ENCODE data around the gene NCKAP5L. TPM values are rescaled to one million over a fixed set of nuclear protein-coding genes. Genes with fewer than 3 reads are reported as not detected.

The NCKAP5L gene
- total RNA-seq, 2 donors from 2014 or later, result 5.4 to 5.6 TPM

DNA sequence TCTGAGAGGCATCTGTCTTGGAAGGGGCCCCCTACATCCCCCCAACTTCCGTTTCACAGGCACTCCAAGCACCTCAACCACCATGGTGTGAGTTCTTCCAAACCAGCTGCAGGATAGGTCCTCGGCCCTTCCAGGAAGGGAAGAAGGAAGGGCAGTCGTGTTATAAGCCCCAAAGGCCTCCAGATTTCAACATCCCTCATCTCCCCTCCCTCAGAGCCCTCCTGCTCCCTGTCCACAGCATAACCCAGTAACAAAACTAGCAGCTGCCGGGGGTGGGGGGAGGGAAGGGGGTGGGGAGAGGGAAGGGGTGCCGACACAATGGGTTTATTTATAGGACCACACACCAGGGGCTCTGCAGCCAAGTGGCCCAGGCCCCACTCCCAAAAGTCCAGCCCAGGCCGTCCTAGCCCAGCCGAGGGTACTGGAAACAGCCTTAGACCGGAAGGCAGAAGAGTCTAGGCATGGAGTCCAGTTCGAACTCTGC is 18.3 kb downstream of the NCKAP5L start:
- peaks cover 9% of the 10 kb centered on the region for H3K4me1 Mint-ChIP-seq (ENCODE audit: low read depth)
- no peaks in the 10 kb centered on the region for H3K27me3 Mint-ChIP-seq (ENCODE audit: low read depth)
- ATAC-seq (replicated peaks in 1 of 2), result no peak
- H3K36me3 Mint-ChIP-seq (ENCODE audit: insufficient read depth in 2 of 2), result no peaks in the 10 kb centered on the region
- no peaks in the 10 kb centered on the region for H3K9me3 Mint-ChIP-seq
- DNase-seq, result no peak
- H3K27ac Mint-ChIP-seq, result no peak overlapping the region
- H3K4me3 Mint-ChIP-seq, result no peak overlapping the region

- peaks cover 9% of the 10 kb centered on the region for H3K4me1 Mint-ChIP-seq (ENCODE audit: low read depth)
- ATAC-seq (replicated peaks in 1 of 2) (no peak), DNase-seq (no peak)
- H3K27me3 Mint-ChIP-seq (ENCODE audit: low read depth), result no peaks in the 10 kb centered on the region
- H3K9me3 Mint-ChIP-seq, result no peaks in the 10 kb centered on the region
- no peak overlapping the region for H3K4me3 Mint-ChIP-seq
- H3K36me3 Mint-ChIP-seq (ENCODE audit: insufficient read depth in 2 of 2), result no peaks in the 10 kb centered on the region
- H3K27ac Mint-ChIP-seq, result no peak overlapping the region
These were observed 18.8 kb downstream of the NCKAP5L start for GRCh38 chr12:49809381-49809905.

DNA sequence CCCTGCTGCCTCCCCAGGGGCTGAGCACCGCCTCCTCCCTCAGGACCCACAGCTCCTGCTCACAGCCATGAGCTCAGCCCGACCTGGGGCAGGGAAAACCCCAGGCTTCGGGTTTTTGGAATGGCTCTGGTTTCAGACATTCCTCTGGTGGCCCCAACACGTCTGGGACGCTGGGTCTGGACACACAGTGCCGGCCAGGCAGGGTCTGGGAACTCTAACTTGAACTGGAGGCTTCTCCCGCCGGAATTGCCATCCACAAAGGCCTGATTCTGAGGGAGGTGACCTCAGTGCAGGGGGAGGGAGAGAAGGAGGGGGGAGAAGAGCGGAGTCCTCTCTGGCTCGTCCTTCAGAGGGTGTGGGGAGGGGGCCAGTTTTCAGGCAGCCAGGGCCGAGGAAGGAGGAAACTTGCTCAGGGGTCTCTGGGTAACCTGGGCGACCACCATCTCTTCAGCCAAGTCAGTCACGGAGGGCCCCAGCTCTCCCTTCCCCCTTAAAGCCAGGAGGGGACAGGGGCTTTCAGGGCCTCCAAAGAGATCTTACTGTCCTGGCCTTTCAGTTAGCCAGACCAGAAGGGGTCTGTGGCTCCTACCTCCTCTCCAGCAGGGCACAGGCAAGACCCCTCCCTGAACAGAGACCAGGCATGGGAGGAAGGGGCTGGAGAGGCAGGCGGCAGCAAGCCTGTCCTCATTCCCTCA is 19.4 kb downstream of the NCKAP5L start:
- H3K27me3 Mint-ChIP-seq (ENCODE audit: low read depth), result no peaks in the 10 kb centered on the region
- no peak overlapping the region for H3K4me3 Mint-ChIP-seq
- no peak overlapping the region for H3K27ac Mint-ChIP-seq
- peaks cover 9% of the 10 kb centered on the region for H3K4me1 Mint-ChIP-seq (ENCODE audit: low read depth)
- no peaks in the 10 kb centered on the region for H3K36me3 Mint-ChIP-seq (ENCODE audit: insufficient read depth in 2 of 2)
- DNase-seq (no peak), ATAC-seq (replicated peaks in 1 of 2) (no peak)
- no peaks in the 10 kb centered on the region for H3K9me3 Mint-ChIP-seq

DNA sequence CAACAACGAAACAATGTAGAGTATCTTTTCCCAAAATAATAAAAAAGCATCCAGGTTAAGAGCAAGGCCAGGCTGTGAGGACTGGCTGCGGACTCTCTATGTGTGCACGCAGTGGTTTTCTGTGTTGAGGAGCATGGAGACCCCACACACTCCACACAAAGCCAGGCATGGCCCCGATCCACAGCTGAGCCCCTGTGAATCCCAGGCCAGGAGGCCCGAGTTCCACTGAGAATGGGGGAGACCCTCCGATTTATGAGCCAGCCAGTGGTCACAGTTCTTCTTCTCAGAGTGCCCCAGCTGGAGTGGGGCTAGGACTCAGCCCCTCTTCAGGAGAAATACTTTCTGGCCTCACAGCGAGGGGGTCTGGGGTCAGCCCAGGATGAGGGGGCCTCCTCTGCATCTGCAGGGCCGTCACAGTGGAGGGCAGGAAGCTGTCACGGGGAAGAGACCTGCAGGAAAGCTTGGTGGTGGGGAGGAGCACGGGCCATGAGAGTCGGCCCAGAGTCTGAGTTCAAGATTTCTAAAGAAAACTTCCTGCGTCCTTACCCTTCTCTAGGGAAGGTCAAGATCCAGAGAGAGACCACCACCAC is 20.1 kb downstream of the NCKAP5L start:
- DNase-seq (no peak), ATAC-seq (replicated peaks in 1 of 2) (no peak)
- Mint-ChIP-seq H3K4me1 (ENCODE audit: low read depth) (peaks cover 9% of the 10 kb centered on the region), H3K27ac (no peak overlapping the region), H3K9me3 (no peaks in the 10 kb centered on the region), H3K4me3 (no peak overlapping the region), H3K36me3 (ENCODE audit: insufficient read depth in 2 of 2) (no peaks in the 10 kb centered on the region), H3K27me3 (ENCODE audit: low read depth) (no peaks in the 10 kb centered on the region)

DNA sequence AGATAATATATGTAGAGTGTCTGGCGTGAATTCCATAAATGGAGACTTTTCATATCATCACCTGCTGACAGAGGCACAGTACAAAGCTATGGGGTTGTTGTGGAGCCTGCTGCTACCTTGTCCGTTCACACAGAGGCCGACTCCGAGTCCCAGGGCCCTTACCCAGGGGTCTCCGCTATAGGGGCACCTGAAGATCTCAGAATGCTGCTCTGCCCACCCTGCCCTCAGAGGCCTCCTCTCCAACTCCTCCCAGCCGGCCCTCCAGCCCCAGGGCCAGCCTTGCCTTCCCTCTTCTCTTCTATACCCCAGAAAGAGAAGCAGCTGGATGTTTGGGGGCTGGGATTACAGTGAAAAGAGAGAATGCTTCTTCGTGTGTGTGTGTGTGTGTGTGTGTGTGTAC is 21.3 kb downstream of the NCKAP5L start:
- Mint-ChIP-seq H3K9me3 (no peaks in the 10 kb centered on the region), H3K4me1 (ENCODE audit: low read depth) (peaks cover 2% of the 10 kb centered on the region), H3K27me3 (ENCODE audit: low read depth) (no peaks in the 10 kb centered on the region), H3K4me3 (no peak overlapping the region), H3K27ac (no peak overlapping the region), H3K36me3 (ENCODE audit: insufficient read depth in 2 of 2) (no peaks in the 10 kb centered on the region)
- no peak for DNase-seq
- ATAC-seq (replicated peaks in 1 of 2), result no peak

- DNase-seq (no peak), ATAC-seq (replicated peaks in 1 of 2) (no peak)
- Mint-ChIP-seq H3K4me3 (no peak overlapping the region), H3K36me3 (ENCODE audit: insufficient read depth in 2 of 2) (no peaks in the 10 kb centered on the region), H3K27me3 (ENCODE audit: low read depth) (no peaks in the 10 kb centered on the region), H3K9me3 (no peaks in the 10 kb centered on the region), H3K4me1 (ENCODE audit: low read depth) (no peaks in the 10 kb centered on the region), H3K27ac (no peak overlapping the region)
These were observed 21.8 kb downstream of the NCKAP5L start for GRCh38 chr12:49806321-49806813.

DNA sequence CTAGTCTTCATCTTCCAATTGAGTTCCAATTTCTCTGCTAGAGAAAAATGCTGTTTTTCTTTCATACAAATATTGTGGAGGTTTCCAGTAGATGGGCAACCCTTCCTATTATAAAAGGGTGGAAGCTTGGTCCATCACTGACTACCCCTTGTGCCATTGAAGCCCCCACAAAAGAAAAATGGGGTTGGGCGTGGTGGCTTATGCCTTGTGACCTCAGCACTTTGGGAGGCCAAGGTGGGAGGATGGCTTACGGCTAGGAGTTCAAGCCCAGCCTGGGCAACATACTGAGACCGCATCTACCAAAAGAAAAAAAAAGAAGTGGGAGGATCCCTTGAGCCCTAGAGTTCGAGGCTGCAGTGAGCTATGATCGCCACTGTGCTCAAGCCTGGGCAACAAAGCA is 22.8 kb downstream of the NCKAP5L start:
- DNase-seq (no peak), ATAC-seq (replicated peaks in 1 of 2) (no peak)
- Mint-ChIP-seq H3K9me3 (no peaks in the 10 kb centered on the region), H3K4me1 (ENCODE audit: low read depth) (no peaks in the 10 kb centered on the region), H3K27ac (no peak overlapping the region), H3K27me3 (ENCODE audit: low read depth) (no peaks in the 10 kb centered on the region), H3K4me3 (no peak overlapping the region), H3K36me3 (ENCODE audit: insufficient read depth in 2 of 2) (no peaks in the 10 kb centered on the region)

DNA sequence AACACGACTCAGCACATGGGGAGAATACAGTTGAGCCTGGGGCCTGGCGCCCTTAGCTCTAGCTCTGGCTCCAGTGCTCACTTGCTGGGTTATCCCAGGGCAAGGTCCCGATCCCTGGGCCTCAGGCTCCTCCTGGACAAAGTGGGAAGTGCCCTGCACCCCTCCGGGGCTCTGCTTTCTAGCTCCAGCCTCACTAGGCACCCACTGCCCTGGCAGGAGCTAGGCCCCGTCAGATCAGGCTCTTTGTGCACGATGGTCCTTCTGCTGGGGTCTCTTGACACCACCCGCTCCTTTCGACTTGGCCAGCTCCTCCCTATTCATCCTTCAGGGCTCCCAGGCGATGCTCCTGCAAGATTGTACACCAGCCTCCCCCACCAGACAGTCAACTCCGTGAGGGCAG is 23.4 kb downstream of the NCKAP5L start:
- no peaks in the 10 kb centered on the region for H3K9me3 Mint-ChIP-seq
- H3K27ac Mint-ChIP-seq, result no peak overlapping the region
- ATAC-seq (replicated peaks in 1 of 2) (no peak), DNase-seq (no peak)
- no peaks in the 10 kb centered on the region for H3K4me1 Mint-ChIP-seq (ENCODE audit: low read depth)
- H3K36me3 Mint-ChIP-seq (ENCODE audit: insufficient read depth in 2 of 2), result no peaks in the 10 kb centered on the region
- H3K27me3 Mint-ChIP-seq (ENCODE audit: low read depth), result no peaks in the 10 kb centered on the region
- no peak overlapping the region for H3K4me3 Mint-ChIP-seq

DNA sequence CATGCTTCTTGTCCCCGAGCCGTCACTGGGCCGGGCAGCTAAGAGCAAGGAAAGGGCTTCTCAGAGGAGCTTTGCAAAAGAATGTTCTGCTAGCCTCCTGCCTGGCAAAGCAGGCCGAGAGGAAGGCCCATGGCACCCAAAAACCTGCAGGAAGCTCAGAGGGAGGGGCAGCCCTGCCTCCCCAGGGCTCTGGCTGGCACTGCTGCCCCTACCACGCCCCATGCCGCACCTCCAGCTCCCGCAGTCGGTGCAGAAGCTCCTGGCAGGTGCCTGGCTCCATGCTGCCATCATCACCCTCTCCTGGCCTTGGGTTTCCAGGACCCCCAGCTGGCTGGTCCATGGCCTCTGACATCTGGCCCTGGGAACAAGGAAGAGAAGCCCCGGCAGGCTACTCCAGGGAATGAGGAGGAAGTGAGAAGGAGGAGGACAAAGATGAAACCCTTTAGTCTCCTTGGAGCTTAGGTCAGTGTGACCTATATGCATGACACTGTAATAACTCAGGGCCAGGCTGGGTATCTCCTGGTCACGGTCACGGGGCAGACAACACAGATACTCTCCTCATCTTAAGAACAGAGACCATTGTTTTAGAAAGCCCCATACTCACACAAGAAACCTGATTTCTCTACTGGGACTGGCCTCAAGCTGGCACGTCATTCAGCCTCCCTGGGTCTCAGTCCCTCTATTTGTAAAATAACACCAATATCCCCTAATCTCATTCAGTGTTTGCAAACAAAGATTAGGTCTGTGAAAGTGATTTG is 24.3 kb downstream of the NCKAP5L start:
- no peak for ATAC-seq (replicated peaks in 1 of 2)
- Mint-ChIP-seq H3K9me3 (no peaks in the 10 kb centered on the region), H3K27ac (no peak overlapping the region), H3K36me3 (ENCODE audit: insufficient read depth in 2 of 2) (no peaks in the 10 kb centered on the region), H3K4me3 (no peak overlapping the region), H3K27me3 (ENCODE audit: low read depth) (no peaks in the 10 kb centered on the region), H3K4me1 (ENCODE audit: low read depth) (no peaks in the 10 kb centered on the region)
- no peak for DNase-seq

GRCh38 chr12:49801141-49802063 is 26.8 kb downstream of the NCKAP5L start:
- H3K36me3 Mint-ChIP-seq (ENCODE audit: insufficient read depth in 2 of 2), result no peaks in the 10 kb centered on the region
- no peak overlapping the region for H3K4me3 Mint-ChIP-seq
- no peaks in the 10 kb centered on the region for H3K4me1 Mint-ChIP-seq (ENCODE audit: low read depth)
- DNase-seq, result no peak
- no peaks in the 10 kb centered on the region for H3K9me3 Mint-ChIP-seq
- H3K27ac Mint-ChIP-seq, result no peak overlapping the region
- H3K27me3 Mint-ChIP-seq (ENCODE audit: low read depth), result no peaks in the 10 kb centered on the region
- no peak for ATAC-seq (replicated peaks in 1 of 2)

GRCh38 chr12:49800421-49801140 is 27.6 kb downstream of the NCKAP5L start:
- H3K9me3 Mint-ChIP-seq, result no peaks in the 10 kb centered on the region
- H3K27ac Mint-ChIP-seq, result no peak overlapping the region
- H3K36me3 Mint-ChIP-seq (ENCODE audit: insufficient read depth in 2 of 2), result no peaks in the 10 kb centered on the region
- ATAC-seq (replicated peaks in 1 of 2) (no peak), DNase-seq (no peak)
- H3K4me1 Mint-ChIP-seq (ENCODE audit: low read depth), result no peaks in the 10 kb centered on the region
- no peaks in the 10 kb centered on the region for H3K27me3 Mint-ChIP-seq (ENCODE audit: low read depth)
- no peak overlapping the region for H3K4me3 Mint-ChIP-seq

GRCh38 chr12:49798934-49799333 is 29.3 kb downstream of the NCKAP5L start:
- Mint-ChIP-seq H3K4me3 (no peak overlapping the region), H3K36me3 (ENCODE audit: insufficient read depth in 2 of 2) (no peaks in the 10 kb centered on the region), H3K9me3 (no peaks in the 10 kb centered on the region), H3K27ac (no peak overlapping the region), H3K4me1 (ENCODE audit: low read depth) (no peaks in the 10 kb centered on the region), H3K27me3 (ENCODE audit: low read depth) (no peaks in the 10 kb centered on the region)
- DNase-seq, result no peak
- ATAC-seq (replicated peaks in 1 of 2), result no peak
